Subcutaneous adipose tissue (tissue), 4 donors: ENCODE measurements around the gene CPXM2. TPM values are rescaled to one million over a fixed set of nuclear protein-coding genes. Genes with fewer than 3 reads are reported as not detected.

Source experiments
- total RNA-seq, 4 donors: library from RNA; depleted of rRNA; stranded (reverse); fragments of >200 nt; gene quantifications; one replicate each; pipeline ENCODE4 v1.1.0, GENCODE V29; 2016
- TF ChIP-seq, protein P1 (sequence below): fragments of 450-650 bp; IDR thresholded peaks from one replicate; pipeline ENCODE4 v1.5.1; 2016; ENCODE audit warnings: low read depth, mild to moderate bottlenecking, control low read depth, antibody characterized with exemption, moderate library complexity

CPXM2 gene
- total RNA-seq, 4 donors from 2014 or later = 4.4 to 11.7 (median 6.7) TPM

GRCh38 chr10:123742751-123743440, 148.7 kb downstream of the CPXM2 start:
- TF ChIP-seq, protein P1, sequence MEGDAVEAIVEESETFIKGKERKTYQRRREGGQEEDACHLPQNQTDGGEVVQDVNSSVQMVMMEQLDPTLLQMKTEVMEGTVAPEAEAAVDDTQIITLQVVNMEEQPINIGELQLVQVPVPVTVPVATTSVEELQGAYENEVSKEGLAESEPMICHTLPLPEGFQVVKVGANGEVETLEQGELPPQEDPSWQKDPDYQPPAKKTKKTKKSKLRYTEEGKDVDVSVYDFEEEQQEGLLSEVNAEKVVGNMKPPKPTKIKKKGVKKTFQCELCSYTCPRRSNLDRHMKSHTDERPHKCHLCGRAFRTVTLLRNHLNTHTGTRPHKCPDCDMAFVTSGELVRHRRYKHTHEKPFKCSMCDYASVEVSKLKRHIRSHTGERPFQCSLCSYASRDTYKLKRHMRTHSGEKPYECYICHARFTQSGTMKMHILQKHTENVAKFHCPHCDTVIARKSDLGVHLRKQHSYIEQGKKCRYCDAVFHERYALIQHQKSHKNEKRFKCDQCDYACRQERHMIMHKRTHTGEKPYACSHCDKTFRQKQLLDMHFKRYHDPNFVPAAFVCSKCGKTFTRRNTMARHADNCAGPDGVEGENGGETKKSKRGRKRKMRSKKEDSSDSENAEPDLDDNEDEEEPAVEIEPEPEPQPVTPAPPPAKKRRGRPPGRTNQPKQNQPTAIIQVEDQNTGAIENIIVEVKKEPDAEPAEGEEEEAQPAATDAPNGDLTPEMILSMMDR = no peak

DNA sequence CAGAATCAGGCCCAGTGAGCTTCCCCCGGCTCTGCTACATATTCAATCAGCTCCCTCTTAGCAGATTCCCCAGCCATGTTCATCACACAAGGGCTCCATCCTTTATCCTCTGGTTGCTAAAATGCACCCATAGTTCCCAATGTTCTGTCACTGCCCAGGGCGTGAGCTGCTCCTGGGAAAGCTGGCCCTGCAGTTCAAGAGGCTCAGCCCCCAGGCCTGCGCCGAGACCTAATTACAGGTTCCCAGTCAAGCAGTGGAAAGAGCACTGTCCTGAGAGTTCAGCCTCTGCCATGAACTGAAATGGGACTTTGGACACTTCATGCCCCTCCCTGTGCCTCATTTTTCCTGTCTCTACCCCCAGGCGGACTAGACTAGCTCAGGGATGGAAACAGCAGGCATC, 149.9 kb downstream of the CPXM2 start:
- TF ChIP-seq, protein P1 = no peak

- TF ChIP-seq, protein P1 = no peak
Measured at GRCh38 chr10:123741146-123741545, 150.5 kb downstream of the CPXM2 start.

DNA sequence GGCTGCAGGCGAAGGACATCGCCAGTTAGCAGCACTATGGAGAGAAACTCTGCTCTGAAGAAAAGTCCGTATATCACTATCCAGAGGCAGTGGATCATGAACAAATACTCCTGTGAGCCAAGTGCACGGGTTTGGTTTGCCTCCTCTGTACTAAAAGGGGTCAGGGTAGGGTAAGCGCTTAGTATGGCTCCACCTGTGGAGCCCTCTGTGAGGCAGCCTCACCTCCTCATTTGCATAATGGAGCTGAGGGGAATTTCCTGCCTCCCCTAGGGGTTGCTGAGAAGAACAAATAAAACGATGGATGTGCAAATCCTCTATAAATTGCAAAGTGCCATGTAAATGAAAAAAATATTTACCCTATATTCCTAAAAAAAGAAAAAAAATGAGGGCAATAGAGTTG, 162.1 kb downstream of the CPXM2 start:
- TF ChIP-seq, protein P1 = no peak

DNA sequence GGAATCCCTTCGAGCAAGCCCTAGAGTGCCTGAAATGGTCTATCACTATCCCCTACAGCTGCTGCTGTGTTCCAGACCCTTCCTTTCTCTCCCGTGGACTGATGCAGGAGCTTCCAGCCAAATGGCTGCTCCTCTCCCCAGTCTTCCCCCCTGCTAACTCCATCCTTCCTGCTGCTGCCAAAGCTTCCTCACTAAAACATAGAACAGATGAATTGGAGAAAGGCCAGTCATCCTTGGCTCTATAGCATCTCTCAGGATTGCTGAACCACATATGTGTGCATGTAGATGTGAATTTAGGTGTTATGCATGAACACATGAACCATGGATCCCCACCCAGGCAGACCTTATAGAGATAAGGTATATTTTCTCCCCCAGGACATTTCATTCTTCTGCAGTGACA, 164.8 kb downstream of the CPXM2 start:
- TF ChIP-seq, protein P1 = no peak

- TF ChIP-seq, protein P1 = no peak
Measured at GRCh38 chr10:123726381-123726780, 165.2 kb downstream of the CPXM2 start.

GRCh38 chr10:123724747-123725146, 166.9 kb downstream of the CPXM2 start:
- TF ChIP-seq, protein P1 = no peak
